ENCODE data around the gene C16orf74. TPM values are rescaled to one million over a fixed set of nuclear protein-coding genes. Genes with fewer than 3 reads are reported as not detected.

Gene C16orf74
- total and polyA plus RNA-seq, 2 of the 13 experiments (the other 11 are each of a cell fraction or from before 2014, with no cell fraction given): 0.13 to 0.29 TPM

DNA sequence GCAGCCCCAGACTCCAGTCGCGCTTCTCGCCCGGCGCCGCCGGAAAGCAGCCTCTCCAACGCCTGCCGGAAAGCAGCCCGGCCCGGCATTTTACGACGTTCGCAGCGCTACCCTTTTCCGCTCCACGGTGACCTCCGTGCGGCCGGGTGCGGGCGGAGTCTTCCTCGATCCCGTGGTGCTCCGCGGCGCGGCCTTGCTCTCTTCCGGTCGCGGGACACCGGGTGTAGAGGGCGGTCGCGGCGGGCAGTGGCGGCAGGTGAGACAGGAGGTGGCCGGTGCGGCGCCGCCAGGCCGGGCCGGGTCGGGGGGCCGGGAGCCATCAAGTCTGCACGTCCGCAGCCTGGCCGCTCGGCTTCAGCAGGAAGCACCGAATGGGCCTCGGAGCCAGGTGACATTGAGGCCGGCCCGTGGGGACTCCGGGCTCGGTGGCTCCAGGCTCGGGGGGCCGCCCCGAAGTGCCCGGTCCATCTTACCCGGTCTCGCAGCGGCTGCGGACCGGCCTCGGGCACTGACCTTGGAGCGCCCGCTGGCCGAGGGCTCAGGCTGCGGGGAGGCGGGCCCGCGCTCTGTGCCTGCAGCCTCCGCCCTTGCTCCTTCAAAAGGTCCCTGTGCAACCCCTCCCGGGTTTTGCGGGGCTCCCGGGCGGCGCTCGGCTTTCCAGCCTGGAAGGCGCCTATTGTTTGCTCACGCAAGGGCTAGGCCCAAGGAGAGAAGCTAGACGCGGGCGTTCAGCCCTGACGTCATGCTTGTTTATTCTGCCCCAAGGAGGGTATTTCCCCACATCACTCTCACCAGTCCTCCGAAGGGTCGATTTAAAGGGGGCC lies 48.8 kb upstream of the C16orf74 start, which contains the start of the genes COX4I1 and EMC8 (continued):
- TF ChIP-seq, protein P1, sequence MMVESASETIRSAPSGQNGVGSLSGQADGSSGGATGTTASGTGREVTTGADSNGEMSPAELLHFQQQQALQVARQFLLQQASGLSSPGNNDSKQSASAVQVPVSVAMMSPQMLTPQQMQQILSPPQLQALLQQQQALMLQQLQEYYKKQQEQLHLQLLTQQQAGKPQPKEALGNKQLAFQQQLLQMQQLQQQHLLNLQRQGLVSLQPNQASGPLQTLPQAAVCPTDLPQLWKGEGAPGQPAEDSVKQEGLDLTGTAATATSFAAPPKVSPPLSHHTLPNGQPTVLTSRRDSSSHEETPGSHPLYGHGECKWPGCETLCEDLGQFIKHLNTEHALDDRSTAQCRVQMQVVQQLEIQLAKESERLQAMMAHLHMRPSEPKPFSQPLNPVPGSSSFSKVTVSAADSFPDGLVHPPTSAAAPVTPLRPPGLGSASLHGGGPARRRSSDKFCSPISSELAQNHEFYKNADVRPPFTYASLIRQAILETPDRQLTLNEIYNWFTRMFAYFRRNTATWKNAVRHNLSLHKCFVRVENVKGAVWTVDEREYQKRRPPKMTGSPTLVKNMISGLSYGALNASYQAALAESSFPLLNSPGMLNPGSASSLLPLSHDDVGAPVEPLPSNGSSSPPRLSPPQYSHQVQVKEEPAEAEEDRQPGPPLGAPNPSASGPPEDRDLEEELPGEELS (CRISPR knock-in tag; IDR thresholded peaks at IDR 0.05): peak; percentile 55
- TF ChIP-seq ZNF451 (CRISPR knock-in tag; IDR thresholded peaks at IDR 0.05): no peak
- 0 out of 2 replicates have a peak, but pooled peaks have one; percentile 31 for TF ChIP-seq ZSCAN20 (CRISPR knock-in tag; IDR thresholded peaks at IDR 0.05; ENCODE audit: borderline replicate concordance)
- TF ChIP-seq, protein P2, sequence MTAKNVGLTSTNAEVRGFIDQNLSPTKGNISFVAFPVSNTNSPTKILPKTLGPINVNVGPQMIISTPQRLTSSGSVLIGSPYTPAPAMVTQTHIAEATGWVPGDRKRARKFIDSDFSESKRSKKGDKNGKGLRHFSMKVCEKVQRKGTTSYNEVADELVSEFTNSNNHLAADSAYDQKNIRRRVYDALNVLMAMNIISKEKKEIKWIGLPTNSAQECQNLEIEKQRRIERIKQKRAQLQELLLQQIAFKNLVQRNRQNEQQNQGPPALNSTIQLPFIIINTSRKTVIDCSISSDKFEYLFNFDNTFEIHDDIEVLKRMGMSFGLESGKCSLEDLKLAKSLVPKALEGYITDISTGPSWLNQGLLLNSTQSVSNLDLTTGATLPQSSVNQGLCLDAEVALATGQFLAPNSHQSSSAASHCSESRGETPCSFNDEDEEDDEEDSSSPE (CRISPR knock-in tag; IDR thresholded peaks at IDR 0.05): peak; percentile 87
- TF ChIP-seq HOXA3 (CRISPR knock-in tag; IDR thresholded peaks at IDR 0.05): peak; percentile 89
- TF ChIP-seq, protein P3, sequence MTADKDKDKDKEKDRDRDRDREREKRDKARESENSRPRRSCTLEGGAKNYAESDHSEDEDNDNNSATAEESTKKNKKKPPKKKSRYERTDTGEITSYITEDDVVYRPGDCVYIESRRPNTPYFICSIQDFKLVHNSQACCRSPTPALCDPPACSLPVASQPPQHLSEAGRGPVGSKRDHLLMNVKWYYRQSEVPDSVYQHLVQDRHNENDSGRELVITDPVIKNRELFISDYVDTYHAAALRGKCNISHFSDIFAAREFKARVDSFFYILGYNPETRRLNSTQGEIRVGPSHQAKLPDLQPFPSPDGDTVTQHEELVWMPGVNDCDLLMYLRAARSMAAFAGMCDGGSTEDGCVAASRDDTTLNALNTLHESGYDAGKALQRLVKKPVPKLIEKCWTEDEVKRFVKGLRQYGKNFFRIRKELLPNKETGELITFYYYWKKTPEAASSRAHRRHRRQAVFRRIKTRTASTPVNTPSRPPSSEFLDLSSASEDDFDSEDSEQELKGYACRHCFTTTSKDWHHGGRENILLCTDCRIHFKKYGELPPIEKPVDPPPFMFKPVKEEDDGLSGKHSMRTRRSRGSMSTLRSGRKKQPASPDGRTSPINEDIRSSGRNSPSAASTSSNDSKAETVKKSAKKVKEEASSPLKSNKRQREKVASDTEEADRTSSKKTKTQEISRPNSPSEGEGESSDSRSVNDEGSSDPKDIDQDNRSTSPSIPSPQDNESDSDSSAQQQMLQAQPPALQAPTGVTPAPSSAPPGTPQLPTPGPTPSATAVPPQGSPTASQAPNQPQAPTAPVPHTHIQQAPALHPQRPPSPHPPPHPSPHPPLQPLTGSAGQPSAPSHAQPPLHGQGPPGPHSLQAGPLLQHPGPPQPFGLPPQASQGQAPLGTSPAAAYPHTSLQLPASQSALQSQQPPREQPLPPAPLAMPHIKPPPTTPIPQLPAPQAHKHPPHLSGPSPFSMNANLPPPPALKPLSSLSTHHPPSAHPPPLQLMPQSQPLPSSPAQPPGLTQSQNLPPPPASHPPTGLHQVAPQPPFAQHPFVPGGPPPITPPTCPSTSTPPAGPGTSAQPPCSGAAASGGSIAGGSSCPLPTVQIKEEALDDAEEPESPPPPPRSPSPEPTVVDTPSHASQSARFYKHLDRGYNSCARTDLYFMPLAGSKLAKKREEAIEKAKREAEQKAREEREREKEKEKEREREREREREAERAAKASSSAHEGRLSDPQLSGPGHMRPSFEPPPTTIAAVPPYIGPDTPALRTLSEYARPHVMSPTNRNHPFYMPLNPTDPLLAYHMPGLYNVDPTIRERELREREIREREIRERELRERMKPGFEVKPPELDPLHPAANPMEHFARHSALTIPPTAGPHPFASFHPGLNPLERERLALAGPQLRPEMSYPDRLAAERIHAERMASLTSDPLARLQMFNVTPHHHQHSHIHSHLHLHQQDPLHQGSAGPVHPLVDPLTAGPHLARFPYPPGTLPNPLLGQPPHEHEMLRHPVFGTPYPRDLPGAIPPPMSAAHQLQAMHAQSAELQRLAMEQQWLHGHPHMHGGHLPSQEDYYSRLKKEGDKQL (CRISPR knock-in tag; IDR thresholded peaks at IDR 0.05; ENCODE audit: low read depth): 0 out of 2 replicates have a peak, but pooled peaks have one; percentile 45
- TF ChIP-seq ZNF577 (CRISPR knock-in tag; IDR thresholded peaks at IDR 0.05; ENCODE audit: borderline replicate concordance, low read depth): no peak
- peak; percentile 47 for TF ChIP-seq SRSF1 (optimal IDR thresholded peaks at IDR 0.05; ENCODE audit: low read depth, low read length)
- TF ChIP-seq, protein P4, sequence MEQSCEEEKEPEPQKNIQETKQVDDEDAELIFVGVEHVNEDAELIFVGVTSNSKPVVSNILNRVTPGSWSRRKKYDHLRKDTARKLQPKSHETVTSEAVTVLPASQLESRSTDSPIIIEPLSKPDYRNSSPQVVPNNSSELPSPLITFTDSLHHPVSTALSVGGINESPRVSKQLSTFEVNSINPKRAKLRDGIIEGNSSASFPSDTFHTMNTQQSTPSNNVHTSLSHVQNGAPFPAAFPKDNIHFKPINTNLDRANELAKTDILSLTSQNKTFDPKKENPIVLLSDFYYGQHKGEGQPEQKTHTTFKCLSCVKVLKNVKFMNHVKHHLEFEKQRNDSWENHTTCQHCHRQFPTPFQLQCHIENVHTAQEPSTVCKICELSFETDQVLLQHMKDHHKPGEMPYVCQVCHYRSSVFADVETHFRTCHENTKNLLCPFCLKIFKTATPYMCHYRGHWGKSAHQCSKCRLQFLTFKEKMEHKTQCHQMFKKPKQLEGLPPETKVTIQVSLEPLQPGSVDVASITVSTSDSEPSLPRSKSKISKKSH (CRISPR knock-in tag; IDR thresholded peaks at IDR 0.05; ENCODE audit: borderline replicate concordance): 0 out of 2 replicates have a peak, but pooled peaks have one; percentile 15
- TF ChIP-seq HNRNPK (IDR thresholded peaks at IDR 0.05; ENCODE audit: low read depth, low read length, poor library complexity, severe bottlenecking): peak; percentile 63
- peak; percentile 58; the same call in 1 of the 3 replicates for TF ChIP-seq MXI1 (IDR thresholded peaks at IDR 0.05; ENCODE audit: borderline replicate concordance, low read depth, low read length)
- TF ChIP-seq CBX1 (IDR thresholded peaks at IDR 0.05; ENCODE audit: low read depth): peak; percentile 32
- TF ChIP-seq, protein P5, sequence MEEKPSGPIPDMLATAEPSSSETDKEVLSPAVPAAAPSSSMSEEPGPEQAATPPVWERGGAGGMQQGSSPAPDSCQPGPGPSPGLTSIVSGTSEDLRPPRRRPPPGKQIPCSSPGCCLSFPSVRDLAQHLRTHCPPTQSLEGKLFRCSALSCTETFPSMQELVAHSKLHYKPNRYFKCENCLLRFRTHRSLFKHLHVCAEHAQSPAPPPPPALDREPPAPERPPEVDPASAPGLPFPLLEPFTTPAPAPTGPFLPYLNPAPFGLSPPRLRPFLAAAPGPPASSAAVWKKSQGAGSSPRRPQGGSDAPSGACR (CRISPR knock-in tag; IDR thresholded peaks at IDR 0.05): peak; percentile 96
- peak; percentile 92; the same call in 1 of the 2 replicates for TF ChIP-seq SIN3A (IDR thresholded peaks at IDR 0.05; ENCODE audit: borderline replicate concordance, low read depth, low read length)
- no peak for TF ChIP-seq SMARCE1 (IDR thresholded peaks at IDR 0.05; ENCODE audit: borderline replicate concordance)
